ENCODE results near the gene CADM1.

- no peak for TF ChIP-seq GATA3 (IDR thresholded peaks at IDR 0.05; ENCODE audit: low read depth, low read length)
- TF ChIP-seq GATA2 (IDR thresholded peaks at IDR 0.05; ENCODE audit: low read depth, low read length) = no peak
Observed at GRCh38 chr11:115453693-115454490, 50.3 kb downstream of the CADM1 start.

Data from SH-SY5Y (cell line).